Breast epithelium (tissue), 4 donors: ENCODE results near the gene CISH. TPM values are rescaled to one million over a fixed set of nuclear protein-coding genes. Genes with fewer than 3 reads are reported as not detected.
A peak's percentile ranks its signal among the peaks of the same experiment; 100 is the strongest.

Experiments used
- DNase-seq, 2 donors: peaks; one replicate each; pipeline ENCODE4 v3.0.0-alpha.2; 2019; ENCODE audit warnings: low spot score in 2 of 2
- H3K27ac ChIP-seq, 2 donors: fragments of 200-600 bp; sonication (generic) in 1 of 2; one replicate each; pipeline ENCODE4 v1.5.1; 2016 to 2019; ENCODE audit warnings: mild to moderate bottlenecking in 1 of 2
- H3K27me3 ChIP-seq, 2 donors: fragments of 200-600 bp; sonication (generic) in 1 of 2; one replicate each; pipeline versions ENCODE4 v1.5.1 to v1.6.0; 2017 to 2019; ENCODE audit warnings: control low read depth in 1 of 2, mild to moderate bottlenecking in 1 of 2
- H3K36me3 ChIP-seq: fragments of 200-600 bp; one replicate; pipeline ENCODE4 v1.5.1; 2019
- H3K4me1 ChIP-seq, 2 donors: fragments of 200-600 bp; sonication (generic); one replicate each; pipeline ENCODE4 v1.5.1; 2016 to 2019; ENCODE audit warnings: control low read depth in 1 of 2
- H3K4me3 ChIP-seq, 3 donors: fragments of 200-600 bp; sonication (generic); 1 replicate in 2 of 3; 2 replicates in 1 of 3; pipeline ENCODE4 v1.5.1; 2016 to 2019; ENCODE audit warnings: mild to moderate bottlenecking in 3 of 3, moderate library complexity in 2 of 3
- H3K9me3 ChIP-seq, 2 donors: fragments of 200-600 bp; sonication (generic) in 1 of 2; one replicate each; pipeline ENCODE4 v1.5.1; 2016 to 2019; ENCODE audit warnings: control low read depth in 1 of 2
- POLR2A ChIP-seq: fragments of 450-650 bp; IDR thresholded peaks from one replicate; pipeline ENCODE4 v1.6.1; 2016; ENCODE audit warnings: antibody characterized with exemption, mild to moderate bottlenecking, moderate library complexity
- POLR2AphosphoS5 ChIP-seq, 3 donors: sonication (generic); formaldehyde crosslinking; IDR thresholded peaks; one replicate each; pipeline ENCODE4 v1.6.1; 2017; ENCODE audit warnings: antibody characterized with exemption in 3 of 3
- intact Hi-C: fragments of 100-400 bp; cut with DNase I; formaldehyde crosslinking; loops from one replicate; pipeline ENCODE4 v1.15.1; 2023; ENCODE audit warnings: low total_unique reads
- total RNA-seq, 3 donors: library from RNA; depleted of rRNA; stranded (reverse); fragments of >200 nt; gene quantifications; one replicate each; pipeline ENCODE4 v1.1.0, GENCODE V29; 2016
- TF ChIP-seq, protein P1 (sequence below), 3 donors: fragments of 450-650 bp; IDR thresholded peaks; one replicate each; pipeline ENCODE4 v1.5.1; 2016 to 2017; ENCODE audit warnings: antibody characterized with exemption in 3 of 3, mild to moderate bottlenecking in 3 of 3, moderate library complexity in 3 of 3

CISH gene
- total RNA-seq, 3 donors from 2014 or later: 5.4 to 29.6 (median 17.4) TPM

DNA sequence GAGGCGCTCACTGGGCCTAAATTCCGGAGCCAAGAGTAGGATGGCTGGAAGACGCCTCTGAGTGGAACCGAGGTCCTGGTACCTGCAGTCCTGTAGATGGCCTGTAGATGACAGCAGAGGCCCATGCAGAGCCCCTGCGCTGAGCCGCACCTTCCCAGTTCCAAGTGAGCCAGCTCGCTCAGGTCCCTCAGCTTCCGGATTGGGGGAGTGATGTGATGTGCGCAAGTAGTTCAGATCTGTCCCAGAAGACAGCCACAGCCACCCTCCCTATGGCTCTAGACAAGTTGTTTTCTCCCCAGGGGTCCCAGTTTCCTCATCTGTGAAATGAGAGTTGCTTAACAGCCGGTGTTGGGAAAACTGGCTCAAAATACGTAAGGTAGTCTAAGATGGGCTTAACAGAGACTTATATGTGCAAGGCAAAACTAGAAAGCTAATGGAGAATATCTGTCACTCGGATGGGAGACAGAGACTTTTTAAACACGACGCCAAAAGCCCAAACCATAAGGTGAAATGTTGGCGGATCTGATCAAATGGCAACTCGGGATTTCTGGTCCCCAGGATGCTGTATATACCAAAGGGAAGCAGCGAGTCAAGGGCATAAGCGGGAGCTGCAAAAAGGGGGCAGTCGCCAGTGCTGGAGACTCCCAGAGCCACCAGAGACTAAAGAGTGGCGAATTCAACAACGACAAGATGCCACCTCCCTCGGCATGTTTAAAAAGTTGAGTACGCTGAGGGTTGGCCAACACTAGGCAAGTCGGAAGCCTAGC lies 4.6 kb upstream of the CISH start:
- peaks cover 6 to 8% of the 10 kb centered on the region in 2 donors for H3K4me1 ChIP-seq

DNA sequence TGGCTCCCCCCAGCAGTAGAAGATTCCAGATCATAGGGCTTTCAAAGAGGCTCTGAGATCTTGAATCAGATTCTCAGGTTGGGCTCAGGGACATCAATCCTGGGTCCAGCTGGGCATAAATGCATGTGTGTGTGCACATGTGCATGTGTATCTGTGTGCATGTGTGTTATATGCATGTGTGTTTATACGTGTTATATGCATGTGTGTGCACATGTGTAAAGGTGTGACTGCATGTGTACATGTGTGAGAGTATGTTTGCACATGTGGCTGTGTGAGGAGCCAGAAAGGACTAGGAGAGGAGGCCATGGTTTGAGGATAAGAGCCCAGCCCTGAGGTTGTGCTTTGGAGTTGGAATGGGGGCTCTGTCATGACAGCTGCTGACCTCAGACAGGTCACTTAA lies 3.6 kb upstream of the CISH start:
- H3K4me3 ChIP-seq: no peak overlapping the region
- intact Hi-C loops: no loop called here
- H3K27me3 ChIP-seq: no peaks in the 10 kb centered on the region
- H3K9me3 ChIP-seq: no peaks in the 10 kb centered on the region
- TF ChIP-seq POLR2A (no peak), POLR2AphosphoS5 (IDR thresholded peaks at IDR 0.05) (no peak)
- TF ChIP-seq, protein P1, sequence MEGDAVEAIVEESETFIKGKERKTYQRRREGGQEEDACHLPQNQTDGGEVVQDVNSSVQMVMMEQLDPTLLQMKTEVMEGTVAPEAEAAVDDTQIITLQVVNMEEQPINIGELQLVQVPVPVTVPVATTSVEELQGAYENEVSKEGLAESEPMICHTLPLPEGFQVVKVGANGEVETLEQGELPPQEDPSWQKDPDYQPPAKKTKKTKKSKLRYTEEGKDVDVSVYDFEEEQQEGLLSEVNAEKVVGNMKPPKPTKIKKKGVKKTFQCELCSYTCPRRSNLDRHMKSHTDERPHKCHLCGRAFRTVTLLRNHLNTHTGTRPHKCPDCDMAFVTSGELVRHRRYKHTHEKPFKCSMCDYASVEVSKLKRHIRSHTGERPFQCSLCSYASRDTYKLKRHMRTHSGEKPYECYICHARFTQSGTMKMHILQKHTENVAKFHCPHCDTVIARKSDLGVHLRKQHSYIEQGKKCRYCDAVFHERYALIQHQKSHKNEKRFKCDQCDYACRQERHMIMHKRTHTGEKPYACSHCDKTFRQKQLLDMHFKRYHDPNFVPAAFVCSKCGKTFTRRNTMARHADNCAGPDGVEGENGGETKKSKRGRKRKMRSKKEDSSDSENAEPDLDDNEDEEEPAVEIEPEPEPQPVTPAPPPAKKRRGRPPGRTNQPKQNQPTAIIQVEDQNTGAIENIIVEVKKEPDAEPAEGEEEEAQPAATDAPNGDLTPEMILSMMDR (IDR thresholded peaks at IDR 0.05): no peak
- no peak overlapping the region for H3K27ac ChIP-seq
- no peak for DNase-seq
- peaks cover 6 to 11% of the 10 kb centered on the region in 2 donors for H3K4me1 ChIP-seq
- H3K36me3 ChIP-seq: no peaks in the 10 kb centered on the region

More for the DNA sequence above, 4.6 kb upstream of the CISH start:
- Histone ChIP-seq H3K27me3 (no peaks in the 10 kb centered on the region), H3K36me3 (no peaks in the 10 kb centered on the region), H3K9me3 (no peaks in the 10 kb centered on the region), H3K27ac (peak overlapping the region; percentile 93 to 96), H3K4me3 (peak overlapping the region; percentile 88 to 94 (median 93))
- peak; percentile 83 to 84 for DNase-seq
- TF ChIP-seq POLR2A: no peak
- TF ChIP-seq POLR2AphosphoS5 (IDR thresholded peaks at IDR 0.05): peak; percentile 10 to 38 (median 25)
- TF ChIP-seq, protein P1 (IDR thresholded peaks at IDR 0.05): peak; percentile 94 to 99 (median 99)
- intact Hi-C loops: no loop called here

DNA sequence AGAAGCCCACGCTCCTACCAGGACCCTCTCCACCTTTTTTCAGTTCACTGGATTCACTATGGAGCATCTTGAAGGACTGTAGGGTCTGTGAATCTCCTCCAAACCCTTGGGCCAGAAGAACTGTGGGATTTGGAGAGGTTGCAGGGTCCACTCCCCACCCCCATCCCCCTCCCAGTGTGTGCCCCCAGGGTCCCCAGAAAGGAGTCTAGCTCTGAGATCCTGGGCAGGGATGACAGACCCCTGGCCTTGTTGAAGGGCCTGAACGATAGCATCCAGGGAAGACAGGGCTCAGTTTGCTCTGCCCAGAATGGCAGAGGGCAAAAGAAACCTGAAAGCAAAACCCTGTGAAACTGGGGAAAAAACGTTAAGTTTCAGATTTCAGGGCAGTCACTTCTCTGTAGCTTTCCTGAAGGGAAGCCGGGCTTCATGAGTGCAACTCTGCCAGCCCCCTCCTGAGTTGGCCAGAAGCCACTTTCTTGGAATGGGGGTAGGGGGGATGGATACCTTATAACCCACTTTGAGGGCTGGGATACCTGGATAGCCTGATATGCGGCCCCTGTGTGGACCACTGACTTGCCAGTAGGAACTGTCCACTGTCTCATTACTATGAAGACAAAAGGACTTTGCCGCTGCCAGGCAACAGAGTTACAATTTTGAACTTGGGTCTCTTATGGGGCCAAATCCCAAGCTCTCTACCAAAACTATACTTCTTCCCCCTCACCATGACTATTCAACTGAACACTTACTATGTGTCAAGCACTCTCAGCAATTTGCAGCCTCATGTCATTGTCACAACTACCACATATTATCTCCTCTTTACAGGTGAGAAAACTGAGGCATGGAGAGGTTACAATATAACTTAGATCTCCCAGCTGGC lies 1.6 kb upstream of the CISH start:
- H3K4me3 ChIP-seq: peak overlapping the region in 1 of 3 donors; percentile 76
- H3K27ac ChIP-seq: peak overlapping the region; percentile 91 to 98
- TF ChIP-seq POLR2AphosphoS5 (IDR thresholded peaks at IDR 0.05) (no peak), POLR2A (no peak)
- TF ChIP-seq, protein P1 (IDR thresholded peaks at IDR 0.05): no peak
- no peaks in the 10 kb centered on the region for H3K27me3 ChIP-seq
- intact Hi-C loops: loop anchor here (5.0 kb wide), 1 partner anchor 774 kb away; the partner anchor contains the start of gene MANF
- no peaks in the 10 kb centered on the region for H3K36me3 ChIP-seq
- H3K9me3 ChIP-seq: no peaks in the 10 kb centered on the region
- DNase-seq: no peak
- peaks cover 9 to 26% of the 10 kb centered on the region in 2 donors for H3K4me1 ChIP-seq

DNA sequence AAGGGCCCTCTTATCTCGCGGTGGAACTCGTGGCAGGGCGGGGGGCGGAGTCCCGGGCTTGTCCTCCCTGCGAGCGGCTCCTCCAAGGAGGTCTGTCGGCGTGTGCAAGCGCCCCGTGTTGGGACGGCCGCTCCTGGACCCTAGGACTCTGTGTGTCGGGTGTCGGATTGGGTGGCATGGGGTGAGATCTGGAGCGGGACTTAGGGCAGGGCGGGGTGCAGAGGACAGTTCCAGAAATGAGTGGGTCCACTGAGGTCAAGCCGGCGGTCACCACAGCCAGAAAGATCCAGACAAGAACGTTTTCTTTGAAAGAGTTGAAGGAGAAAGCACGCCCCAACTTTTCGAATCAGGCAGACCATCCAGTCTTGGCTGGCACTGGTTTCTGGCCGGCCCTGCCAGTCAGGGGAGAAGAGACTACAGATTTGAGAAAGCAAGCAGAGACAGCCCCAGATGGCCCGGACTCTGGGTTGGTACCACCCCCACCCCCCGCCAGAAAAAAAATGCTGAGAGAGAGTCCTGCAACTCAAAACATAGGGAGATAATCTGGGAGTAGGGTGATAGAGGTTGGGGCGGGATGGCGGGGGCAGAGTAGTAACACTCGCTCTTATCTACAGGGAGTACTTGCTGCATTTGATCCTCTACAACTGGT lies 784 bp upstream of the CISH start:
- no peaks in the 10 kb centered on the region for H3K9me3 ChIP-seq
- peak overlapping the region; percentile 61 to 95 (median 76) for H3K4me3 ChIP-seq
- no peak for DNase-seq
- no peaks in the 10 kb centered on the region for H3K36me3 ChIP-seq
- peaks cover 8 to 28% of the 10 kb centered on the region in 2 donors for H3K4me1 ChIP-seq
- TF ChIP-seq POLR2A (no peak), POLR2AphosphoS5 (IDR thresholded peaks at IDR 0.05) (no peak)
- TF ChIP-seq, protein P1 (IDR thresholded peaks at IDR 0.05): no peak
- peak overlapping the region; percentile 91 to 98 for H3K27ac ChIP-seq
- intact Hi-C loops: loop anchor here (5.0 kb wide), 1 partner anchor 775 kb away; the partner anchor contains the start of gene MANF
- H3K27me3 ChIP-seq: no peaks in the 10 kb centered on the region
